Hepatic stellate cell (primary cell): ENCODE data around the gene TRIP6.

Source experiments
- DNase-seq: peaks from one replicate; pipeline ENCODE4 v3.0.0; 2011; ENCODE audit warnings: low spot score

The TRIP6 gene

DNA sequence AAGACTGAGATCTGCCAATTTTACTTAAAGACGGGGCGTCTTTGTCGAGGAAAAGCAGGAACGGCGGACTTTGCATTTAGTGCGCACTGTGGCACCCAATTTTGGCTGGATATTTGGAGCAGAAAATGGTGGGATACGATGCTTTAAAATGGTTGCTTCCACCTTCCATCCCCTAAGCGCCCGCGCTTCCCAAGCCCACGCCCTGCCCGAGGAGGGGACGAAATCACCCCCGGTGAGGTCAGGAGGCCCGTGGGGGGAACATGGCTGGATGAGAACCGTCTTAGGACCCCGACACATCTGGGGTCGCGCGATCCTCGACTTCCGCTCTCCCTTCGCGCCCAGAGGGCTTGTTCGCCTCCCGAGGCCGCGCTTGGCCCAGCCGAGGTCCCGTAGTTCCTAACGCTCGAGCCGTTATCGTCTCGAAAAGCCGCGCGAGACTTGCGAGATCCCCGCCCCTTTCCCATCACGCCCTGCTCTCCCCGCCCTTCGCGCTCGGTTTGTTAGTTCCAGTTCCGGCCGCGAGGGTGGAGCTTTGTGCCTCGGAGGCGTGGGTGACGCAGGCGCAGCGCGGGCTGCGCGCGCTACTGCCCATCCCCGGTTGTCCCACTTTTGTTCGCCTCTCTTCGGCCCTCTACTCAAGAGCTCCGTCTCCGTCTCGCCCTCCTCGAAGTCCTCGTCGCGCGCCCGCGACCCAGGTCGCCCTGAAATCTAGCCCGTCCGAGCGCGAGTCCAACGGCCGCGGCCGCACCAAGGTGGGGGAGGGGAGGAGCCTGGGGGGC lies 7.6 kb downstream of the TRIP6 start, which contains the start of gene SRRT:
TSS of gene SRRT (plus strand) at position 527 of the 779 bp plus-strand sequence. CDS start 488 bp downstream, outside the sequence.
- peak; percentile 99 for DNase-seq

DNA sequence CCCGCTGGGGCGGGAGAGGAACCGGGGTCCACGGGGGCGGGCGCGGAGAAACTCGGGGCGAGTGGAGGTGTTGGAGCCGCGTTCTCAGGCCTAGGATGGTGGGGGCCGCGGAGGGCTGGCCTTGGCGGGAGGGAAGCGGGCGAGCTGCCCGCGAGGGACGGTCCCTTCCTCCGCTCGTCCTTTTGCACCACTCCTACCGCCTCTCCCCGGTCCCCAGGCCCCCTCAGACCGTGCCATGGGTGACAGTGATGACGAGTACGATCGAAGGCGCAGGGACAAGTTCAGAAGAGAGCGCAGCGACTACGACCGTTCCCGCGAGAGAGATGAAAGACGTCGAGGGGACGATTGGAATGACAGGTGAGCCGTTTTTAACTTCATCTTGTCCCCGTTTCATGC lies 8.2 kb downstream of the TRIP6 start:
- peak; percentile 55 for DNase-seq

DNA sequence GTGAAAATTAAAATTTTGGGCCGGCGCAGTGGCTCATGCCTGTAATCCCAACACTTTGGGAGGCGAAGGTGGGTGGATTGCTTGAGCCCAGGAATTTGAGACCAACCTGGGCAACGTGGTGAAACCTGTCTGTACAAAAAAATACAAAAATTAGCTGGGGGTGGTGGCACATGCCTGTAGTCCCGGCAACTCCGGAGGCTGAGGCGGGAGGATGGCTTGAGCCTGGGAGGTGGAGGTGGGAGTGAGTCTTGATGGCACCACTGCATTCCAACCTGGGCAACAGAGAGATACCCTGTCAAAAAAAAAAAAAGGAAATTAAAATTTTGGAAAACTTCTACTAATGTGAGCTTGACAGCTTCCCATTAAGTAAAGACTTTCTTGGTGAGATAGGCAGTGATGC lies 10.8 kb downstream of the TRIP6 start:
- no peak for DNase-seq

DNA sequence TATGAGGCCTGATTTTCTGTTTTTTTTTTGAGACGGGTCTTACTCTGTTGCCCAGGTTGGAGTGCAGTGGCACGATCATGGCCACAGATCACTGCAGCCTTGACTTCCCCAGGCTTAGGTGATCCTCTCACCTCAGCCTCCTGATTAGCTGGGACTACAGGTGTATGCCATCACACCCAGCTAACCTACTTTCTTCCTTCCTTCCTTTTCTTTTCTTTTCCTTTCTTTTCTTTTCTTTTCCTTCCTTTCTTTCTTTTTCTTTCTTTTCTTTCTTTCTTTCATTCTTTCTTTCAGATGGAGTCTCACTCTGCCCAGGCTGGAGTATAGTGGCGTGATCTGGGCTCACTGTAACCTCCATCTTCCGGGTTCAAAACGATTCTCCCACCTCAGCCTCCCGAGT lies 11.5 kb downstream of the TRIP6 start:
- DNase-seq: no peak

DNA sequence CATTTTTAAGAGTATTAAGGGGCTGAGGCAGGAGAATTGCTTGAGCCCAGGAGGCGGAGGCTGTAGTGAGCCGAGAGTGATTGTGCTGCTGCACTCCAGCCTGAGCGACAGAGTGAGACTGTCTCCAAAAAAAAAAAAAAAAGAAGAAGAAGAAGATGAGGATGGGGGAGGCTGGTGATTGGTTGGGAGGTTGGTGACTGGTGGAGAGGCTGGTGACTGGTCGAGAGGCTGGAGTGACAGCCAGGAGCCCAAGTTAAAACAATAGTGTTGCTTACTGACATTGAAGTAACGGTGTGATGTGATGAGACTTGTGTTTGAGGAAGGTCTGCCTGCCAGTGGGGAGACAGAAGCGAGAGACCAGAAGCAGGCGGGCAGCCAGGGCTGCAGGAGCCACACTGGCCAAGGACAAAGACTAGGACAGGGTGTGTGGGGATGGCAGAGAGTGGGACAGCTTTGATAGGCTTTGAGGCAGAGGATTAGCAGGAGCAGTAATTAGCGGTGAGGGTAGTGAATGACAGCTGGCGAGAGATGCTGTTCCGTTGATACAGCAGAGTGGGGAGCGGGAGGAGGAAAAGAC lies 12.6 kb downstream of the TRIP6 start:
- no peak for DNase-seq

DNA sequence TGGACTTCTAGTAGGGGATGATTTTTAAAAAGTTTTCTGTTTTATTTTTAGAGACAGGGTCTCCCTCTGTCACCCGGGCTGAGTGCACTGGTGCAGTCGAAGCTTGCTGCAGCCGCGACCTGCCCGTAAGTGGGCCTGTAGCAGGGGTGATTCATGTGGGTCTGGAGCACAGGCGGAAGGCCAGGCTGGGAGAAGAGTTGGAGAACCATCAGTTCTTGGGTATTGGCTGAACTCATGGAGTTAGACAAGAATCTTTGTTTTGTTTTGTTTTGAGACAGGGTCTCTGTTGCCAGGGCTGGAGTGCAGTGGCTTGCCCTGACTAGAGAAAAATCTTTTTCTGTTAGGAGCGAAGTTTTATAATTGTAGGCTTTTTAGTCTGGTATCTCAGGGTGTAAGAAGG lies 13.5 kb downstream of the TRIP6 start:
- no peak for DNase-seq

DNA sequence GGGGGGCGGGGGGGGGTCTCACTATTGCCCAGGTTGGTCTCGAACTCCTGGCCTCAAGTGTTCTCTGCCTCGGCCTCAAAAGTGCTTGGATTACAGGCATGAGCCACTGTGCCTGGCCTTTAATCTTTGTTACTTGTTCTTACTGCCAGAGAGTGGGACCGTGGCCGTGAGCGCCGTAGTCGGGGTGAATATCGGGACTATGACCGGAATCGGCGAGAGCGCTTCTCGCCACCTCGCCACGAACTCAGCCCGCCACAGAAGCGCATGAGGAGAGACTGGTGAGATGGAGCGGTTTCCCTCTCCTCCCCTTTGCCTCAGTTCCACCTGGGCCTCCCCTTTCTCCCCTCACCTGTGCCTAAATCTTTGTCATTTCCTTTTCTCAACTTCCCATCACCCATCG lies 13.9 kb downstream of the TRIP6 start:
- DNase-seq: no peak

DNA sequence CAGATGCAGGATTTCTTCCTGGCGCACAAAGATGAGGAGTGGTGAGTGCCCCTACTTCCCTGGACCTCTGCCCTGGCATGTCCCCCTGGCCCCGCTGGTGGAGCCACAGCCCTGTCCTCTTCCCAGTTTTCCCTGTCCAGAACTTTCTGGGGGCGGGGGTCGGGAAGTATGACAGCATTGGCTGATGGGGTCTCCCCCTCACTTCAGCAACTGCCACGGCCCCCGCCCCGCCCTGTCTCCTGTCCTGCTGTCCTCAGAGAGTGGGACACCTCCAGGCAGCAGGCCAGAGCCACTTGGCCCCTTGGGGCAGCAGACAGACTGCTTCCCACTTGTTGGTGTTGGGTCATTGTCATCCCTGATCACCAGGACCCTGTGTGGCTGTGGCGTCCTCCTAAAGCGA lies 15.0 kb downstream of the TRIP6 start:
- DNase-seq: no peak

DNA sequence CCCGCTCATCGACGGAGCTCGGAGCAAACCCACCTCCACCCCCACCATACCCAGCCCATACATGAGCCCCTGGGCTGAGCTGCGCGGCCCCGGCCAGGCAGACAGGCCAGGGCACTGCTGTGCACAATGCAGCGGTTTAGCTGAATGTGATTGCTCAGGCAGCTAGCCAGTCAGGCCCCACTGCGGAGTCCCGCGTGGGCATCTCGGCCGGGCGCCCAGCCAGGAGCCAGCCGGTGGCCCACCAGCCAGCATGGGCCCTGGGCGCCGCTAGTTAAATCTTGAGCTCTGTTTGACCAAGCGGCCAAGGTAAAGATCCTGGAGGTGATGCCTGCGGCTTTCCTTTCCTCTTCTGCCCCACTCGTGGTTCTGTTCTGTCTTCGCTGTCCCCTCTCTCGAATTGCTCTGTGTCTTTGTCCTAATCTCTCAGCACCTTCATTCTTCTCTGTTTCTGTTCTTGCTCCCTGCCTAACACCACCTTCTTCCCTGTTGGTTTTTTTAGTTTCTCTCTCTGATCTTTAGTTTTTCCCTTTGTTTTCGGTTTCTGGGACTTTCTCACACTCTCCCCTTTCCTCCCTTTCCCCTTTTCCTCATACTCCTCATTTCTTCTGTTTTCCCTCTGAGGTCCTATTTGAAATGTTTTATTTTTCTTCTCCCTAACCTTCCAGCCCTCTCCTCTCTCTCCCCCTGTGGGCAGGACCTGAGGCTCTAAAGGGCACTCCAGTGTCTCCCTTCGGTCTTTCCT lies 15.8 kb downstream of the TRIP6 start:
- no peak for DNase-seq

DNA sequence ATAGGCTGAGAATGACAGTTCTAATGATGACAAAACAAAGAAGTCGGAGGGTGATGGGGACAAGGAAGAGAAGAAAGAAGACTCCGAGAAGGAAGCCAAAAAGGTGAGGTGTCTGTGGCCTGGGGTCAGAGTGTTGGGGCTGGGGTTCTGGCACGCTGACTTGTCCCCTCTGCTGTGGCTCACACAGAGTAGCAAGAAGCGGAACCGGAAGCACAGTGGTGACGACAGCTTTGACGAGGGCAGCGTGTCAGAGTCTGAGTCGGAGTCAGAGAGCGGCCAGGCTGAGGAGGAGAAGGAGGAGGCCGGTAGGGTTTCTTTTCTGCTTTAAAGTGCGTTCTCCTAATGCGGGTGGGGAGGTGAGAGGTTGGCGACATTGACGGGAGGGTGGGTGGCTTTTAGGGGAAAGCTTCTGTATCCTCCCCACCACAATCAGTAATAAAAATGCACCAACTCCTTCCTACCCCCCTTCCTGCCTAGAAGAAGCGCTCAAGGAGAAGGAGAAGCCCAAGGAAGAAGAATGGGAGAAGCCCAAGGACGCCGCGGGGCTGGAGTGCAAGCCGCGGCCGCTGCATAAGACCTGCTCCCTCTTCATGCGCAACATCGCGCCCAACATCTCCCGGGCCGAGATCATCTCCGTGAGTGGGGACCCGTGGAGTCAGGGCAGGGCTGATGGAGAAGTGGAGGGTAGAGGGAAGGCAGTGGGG lies 17.7 kb downstream of the TRIP6 start:
- no peak for DNase-seq

DNA sequence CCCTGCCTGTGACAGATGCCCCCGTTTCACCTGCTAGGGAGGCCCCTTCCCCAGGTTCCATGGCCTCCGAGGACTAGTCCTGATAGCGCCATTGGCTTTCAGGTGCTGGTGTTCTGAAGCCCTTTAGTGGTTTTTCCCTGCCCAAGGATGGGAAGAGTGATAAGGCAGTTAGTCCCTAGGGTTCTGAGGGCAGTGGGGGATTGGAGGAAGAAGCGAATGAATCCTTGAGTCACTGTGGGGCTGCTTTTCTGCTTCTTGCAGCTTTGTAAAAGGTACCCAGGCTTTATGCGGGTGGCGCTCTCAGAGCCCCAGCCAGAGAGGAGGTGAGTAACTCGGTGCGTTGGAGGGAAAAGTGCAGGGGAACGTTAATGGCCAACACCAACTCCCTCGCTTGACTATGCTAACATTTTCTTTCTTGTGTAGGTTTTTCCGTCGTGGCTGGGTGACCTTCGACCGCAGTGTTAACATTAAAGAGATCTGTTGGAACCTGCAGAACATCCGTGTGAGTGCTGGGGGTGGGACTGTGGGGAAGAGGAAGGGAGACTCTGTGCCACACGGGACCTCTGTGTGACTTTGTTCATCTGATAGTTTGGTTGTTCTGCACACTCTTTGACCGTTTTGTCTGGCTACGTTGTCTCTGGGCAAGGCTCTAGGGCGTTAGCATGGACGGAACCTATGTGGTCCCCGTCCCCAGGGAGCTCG lies 18.4 kb downstream of the TRIP6 start:
- no peak for DNase-seq

DNA sequence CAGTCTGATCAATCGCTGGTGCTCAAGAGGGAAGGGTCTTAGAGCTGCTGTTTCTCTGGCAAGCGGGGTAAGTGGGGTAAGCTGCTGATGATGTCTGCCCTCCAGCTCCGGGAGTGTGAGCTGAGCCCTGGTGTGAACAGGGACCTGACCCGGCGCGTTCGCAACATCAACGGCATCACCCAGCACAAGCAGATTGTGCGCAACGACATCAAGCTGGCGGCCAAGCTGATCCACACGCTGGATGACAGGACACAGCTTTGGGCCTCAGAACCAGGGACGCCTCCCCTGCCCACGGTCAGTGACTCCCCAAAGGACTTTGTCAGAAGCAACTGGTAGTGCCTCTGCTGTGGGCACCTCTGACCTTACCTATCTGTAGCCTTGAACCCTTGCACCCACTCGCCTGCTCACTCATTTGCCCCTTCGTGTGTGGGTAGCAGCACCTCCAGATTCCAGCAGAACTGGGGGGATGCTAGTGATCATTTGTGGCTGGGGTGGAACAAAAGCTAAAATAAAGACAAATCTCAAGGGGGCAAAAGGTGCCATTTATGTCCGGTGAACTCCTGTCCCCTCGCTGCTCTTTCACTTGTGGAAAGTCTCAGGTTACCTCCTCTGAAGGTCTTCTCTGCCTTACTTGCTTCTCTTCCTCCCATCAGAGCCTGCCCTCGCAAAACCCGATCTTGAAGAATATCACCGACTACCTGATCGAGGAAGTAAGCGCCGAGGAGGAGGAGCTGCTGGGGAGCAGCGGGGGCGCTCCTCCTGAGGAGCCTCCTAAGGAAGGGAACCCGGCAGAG lies 19.2 kb downstream of the TRIP6 start:
- no peak for DNase-seq

DNA sequence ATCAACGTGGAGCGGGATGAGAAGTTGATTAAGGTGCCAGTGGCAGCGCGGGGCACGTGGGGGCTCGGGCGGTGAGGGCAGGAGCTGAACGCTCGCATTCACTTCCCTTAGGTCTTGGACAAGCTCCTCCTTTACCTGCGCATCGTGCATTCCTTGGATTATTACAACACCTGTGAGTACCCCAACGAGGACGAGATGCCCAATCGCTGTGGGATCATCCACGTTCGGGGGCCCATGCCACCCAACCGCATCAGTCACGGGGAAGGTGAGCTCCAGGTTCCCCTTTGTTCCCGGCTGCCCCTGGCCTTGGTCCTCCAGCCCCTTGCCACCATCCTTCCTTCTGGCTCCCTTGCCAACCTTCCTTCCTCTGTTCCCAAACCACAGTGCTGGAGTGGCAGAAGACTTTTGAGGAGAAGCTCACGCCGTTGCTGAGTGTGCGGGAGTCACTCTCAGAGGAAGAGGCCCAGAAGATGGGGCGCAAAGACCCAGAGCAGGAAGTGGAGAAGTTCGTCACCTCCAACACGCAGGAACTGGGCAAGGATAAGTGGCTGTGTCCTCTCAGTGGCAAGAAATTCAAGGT lies 19.8 kb downstream of the TRIP6 start:
- no peak for DNase-seq

DNA sequence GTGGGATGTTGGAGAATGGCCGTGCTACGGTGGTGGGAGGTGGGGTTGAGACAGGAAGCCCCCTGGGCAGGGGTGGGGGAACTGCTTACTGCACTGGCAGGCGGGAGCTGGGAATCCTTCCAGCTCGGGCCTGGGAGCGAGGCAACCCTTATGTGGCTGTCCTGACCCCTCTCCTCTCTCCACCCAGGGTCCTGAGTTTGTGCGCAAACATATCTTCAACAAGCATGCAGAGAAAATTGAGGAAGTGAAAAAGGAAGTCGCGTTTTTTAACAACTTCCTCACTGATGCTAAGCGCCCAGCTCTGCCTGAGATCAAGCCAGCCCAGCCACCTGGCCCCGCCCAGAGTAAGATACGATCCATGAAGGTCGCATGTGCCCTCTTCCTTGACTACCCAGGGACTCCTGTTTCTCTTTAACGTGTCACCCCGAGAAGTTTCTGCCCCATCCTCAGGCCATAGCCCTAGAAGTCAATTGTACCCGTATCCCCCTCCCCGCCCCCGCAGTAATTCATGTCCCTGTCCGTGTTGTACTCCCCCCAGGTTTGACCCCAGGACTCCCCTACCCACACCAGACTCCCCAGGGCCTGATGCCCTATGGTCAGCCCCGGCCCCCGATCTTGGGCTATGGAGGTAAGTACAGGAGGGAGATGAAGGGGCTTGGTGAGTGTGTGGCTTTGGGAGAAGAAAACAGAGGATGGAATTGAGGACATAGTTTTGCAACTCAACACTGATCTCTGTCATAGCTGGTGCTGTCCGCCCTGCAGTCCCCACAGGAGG lies 20.5 kb downstream of the TRIP6 start:
- DNase-seq: no peak

DNA sequence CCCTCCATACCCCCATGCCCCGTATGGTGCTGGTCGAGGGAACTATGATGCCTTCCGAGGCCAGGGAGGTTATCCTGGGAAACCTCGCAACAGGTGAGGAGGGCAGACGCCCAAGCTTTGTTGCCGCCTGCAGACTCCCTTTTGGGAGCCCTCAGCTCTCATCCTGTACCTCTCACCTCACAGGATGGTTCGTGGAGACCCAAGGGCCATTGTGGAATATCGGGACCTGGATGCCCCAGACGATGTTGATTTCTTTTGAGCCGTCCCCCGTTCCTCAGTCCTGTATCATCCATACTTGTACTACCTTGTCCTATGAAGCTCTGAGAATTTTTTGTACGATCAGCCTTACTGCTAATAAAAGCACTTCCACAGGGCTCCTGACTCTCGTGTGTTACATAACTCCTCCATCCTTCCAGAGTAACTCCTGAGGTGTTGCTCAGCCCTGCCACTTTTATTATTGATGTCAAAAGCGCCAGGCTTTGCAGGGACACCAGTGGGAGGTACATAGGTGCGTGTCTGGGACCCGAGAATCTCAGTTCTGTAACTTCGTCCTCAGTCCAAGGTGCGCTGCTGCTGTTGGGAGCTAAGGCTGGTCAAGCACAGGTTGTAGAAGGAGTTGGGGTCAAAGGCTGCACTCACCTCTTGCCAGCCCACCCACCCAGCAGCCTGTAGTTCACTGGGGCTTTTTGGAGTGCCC lies 21.3 kb downstream of the TRIP6 start:
- no peak for DNase-seq

DNA sequence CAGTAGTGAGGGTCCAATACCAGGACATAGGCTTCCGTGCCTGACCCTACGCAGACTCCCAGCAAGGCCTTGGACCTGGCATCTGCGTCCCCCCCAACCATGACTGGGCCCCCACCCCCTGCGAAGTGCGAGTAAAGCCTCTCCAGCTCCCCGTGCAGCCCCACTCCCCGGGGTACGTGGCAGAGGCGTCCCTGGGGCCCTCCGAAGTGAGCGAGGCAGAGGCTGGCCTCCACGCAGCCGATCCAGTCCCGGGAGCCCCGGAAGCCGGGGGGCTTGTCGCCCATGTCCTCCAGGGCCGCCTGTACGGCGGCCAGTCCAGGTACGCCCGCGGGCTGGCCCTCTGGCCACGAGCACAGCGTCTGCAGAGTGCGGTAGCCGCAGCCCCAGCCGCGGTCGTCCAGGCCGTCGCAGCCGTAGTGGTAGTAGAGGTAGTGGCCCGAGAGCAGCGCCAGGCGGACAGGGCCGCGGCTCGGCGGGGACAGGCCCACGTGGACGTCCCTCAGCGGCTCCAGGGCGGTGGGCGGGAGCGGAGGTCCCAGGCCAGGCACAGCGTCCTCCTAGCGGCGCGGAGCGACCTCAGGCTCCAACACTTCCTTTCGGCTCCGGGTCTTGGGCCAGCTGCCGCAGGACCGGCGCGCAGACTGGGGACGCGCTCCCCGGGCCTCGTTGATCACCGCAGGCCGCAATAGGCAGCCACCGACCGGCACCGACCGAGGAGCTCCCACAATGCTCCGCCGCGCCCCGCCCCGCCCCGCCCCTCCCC lies 22.0 kb downstream of the TRIP6 start, which contains the start of gene UFSP1:
TSS of gene UFSP1 (minus strand) at position 728 of the 763 bp plus-strand sequence. CDS start at position 284, 444 bp downstream.
- peak; percentile 67 for DNase-seq

DNA sequence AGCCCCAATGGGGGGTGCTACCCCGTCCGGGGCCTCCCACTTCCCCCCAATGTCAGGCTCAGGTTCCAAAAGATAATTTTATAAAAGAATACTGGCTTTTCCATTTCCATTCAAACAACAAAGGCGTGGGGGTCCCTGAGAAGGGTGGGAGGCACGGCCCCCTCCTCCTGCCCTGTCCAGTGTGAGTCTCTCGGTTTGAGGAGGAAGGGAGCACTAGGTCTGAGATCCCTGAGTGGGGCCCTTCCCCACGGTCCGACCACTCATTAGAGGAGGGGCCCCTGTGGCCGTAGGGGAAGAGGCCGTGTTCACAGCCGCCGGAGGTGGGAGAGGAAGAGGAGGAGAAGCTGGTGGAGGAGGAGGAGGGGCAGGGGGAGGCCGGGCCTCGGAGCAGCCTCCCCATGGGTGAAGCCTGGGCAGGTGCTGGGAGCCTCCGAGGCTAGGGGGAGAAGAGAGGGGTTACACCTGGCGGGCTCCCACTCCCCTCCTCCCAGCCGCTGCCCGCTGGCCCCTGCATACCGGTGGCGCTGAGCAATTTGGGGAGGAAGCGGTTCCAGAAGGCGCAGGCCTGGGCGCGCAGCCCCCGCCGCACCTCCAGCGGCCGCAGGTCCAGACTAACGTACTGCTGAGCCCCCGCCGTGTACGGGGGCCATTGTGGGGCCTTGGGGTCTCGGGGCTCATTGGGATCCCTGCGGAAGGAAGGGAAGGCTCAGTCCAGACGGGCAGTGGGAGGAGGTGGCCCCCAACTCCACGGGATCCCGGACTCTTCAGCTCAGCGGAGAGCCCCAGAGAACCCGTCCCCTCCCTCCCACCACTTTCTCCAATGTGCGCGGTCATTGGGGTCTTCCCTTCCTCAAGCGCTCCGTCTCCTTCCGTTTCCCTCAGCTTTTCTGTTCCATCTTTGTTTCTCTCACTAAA lies 23.7 kb downstream of the TRIP6 start:
- no peak for DNase-seq
